HG03060 (cell line): ENCODE results near the gene FSTL3.
"Not testable (repeated sequence)": the region's sequence is repeated elsewhere in the genome, so short reads cannot be mapped to it uniquely, and the experiment has no call there.

Source experiments
- ATAC-seq: cut with Tn5 transposase; IDR thresholded peaks from one replicate; pipeline ENCODE4 v1.9.1; 2021; ENCODE audit warnings: low read depth, moderate number of reproducible peaks; ENCODE audit not compliant: unreplicated experiment

The FSTL3 gene

DNA sequence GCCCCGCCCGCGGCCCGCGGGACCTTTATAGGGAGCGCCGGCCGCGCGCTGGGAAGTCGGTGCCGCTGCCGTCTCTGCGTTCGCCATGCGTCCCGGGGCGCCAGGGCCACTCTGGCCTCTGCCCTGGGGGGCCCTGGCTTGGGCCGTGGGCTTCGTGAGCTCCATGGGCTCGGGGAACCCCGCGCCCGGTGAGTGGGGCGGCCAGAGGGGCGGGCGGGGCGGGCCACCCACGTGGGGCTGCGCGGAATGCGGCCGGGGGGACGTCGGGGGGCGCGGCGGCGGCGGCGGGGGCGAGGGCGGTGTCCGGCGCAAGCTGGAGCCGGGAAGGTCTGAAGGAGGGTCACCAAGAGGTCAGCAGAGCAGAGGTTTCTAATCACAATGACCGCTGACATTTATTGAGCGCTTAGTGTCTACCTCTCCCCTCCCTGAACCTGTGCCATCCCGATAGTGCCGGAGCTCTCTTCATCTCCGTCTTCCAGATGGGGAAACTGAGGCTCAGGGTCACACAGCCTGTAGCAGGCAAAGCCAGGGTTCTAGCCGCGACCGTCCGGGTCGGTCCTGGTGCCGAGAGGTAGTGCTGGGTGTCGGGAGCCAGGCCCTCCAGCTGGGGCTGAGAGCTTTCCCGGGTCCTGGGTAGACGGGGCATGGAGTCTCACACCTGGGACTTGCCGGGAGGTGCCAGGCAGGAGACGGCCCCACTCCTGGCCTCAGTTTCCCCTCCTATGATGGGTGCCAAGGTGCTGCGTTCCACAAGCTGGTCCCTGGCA lies at the start of gene FSTL3:
Gene FSTL3, plus strand, starts transcription at position 54 of the 767 bp plus-strand sequence. Its CDS starts 32 bp downstream, at position 86.
- ATAC-seq, result no peak

- not testable (repeated sequence) for ATAC-seq
Observed at GRCh38 chr19:626566-626965, 49.6 kb upstream of the FSTL3 start.

GRCh38 chr19:628168-628567 lies 48.0 kb upstream of the FSTL3 start:
- ATAC-seq, result no peak

DNA sequence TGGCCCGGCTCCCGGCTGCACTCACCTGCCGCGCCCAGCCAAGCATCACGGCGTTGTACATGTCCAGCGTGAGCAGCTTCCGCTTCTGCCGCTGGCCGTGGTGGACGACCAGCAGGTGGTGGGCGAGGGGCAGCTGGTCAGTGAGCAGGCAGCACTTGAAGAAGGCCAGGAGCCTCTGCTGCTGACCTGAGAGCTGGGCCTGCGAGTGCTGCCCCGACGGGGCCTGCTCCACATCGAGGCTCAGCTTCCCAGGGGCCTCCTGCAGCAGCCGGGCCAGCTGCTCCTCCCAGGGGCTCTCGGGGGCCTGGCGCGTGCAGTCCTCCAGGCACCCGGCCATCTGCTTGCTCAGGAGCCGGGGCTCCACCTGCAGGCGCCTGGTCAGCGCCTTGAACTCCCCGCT lies 46.7 kb upstream of the FSTL3 start:
- ATAC-seq, result not testable (repeated sequence)

GRCh38 chr19:629961-630714 lies 46.1 kb upstream of the FSTL3 start:
- ATAC-seq, result no peak

GRCh38 chr19:632579-633067 lies 43.6 kb upstream of the FSTL3 start:
- no peak for ATAC-seq

GRCh38 chr19:633068-633785 lies 43.0 kb upstream of the FSTL3 start, which contains the start of gene POLRMT:
Gene POLRMT, minus strand, starts transcription at chr19:633537. Its CDS starts 25 bp downstream, at chr19:633512.
- ATAC-seq, result peak; percentile 64

DNA sequence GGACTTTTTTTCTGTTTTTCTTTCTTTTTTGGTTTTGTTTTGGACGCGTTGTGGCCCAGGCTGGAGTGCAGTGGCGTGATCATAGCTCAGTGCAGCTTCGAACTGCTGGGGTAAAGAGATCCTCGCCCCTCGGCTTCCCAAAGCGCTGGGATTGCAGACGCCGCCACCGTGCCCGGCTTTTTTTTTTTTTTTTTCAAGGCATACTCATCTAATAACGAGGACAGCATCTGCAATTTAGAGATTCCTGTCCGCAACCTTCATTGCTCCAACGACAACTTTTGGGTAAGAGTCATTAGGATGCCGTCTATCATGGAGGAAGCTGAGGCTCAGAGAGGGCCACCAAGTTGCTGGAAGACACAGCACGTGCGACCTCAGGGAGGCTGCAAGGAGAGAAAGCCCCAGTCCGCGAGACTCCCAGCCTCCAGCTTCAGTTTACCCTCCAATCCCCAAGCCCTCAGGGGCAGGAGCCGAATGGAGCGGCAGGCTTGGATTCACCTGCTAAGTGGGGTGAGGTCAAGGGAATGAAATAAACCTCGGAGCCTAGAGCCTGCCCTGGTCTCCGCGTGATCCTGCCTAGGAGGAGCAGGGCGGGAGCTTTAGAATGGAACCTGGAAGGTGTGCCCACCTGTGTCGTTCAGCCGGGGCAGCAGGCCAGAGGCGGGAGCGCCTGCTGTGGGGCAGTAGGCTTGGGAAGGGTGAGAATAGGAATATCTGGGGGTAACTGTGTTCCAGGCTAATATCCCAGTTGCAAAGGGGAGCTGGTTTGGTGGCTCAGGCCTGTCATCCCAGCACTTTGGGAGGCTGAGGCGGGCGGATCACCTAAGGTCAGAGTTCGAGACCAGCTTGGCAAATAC lies 42.2 kb upstream of the FSTL3 start:
- no peak for ATAC-seq

- ATAC-seq, result no peak
Observed at GRCh38 chr19:634975-635652, 41.1 kb upstream of the FSTL3 start.

GRCh38 chr19:638906-639252 lies 37.3 kb upstream of the FSTL3 start:
- no peak for ATAC-seq

GRCh38 chr19:639253-640160 lies 36.7 kb upstream of the FSTL3 start, which contains the start of gene FGF22:
Gene FGF22, plus strand, starts transcription at chr19:639879. Its CDS starts 47 bp downstream, at chr19:639926.
- ATAC-seq, result no peak

- no peak for ATAC-seq
Observed at GRCh38 chr19:640161-640558, 36.0 kb upstream of the FSTL3 start.

DNA sequence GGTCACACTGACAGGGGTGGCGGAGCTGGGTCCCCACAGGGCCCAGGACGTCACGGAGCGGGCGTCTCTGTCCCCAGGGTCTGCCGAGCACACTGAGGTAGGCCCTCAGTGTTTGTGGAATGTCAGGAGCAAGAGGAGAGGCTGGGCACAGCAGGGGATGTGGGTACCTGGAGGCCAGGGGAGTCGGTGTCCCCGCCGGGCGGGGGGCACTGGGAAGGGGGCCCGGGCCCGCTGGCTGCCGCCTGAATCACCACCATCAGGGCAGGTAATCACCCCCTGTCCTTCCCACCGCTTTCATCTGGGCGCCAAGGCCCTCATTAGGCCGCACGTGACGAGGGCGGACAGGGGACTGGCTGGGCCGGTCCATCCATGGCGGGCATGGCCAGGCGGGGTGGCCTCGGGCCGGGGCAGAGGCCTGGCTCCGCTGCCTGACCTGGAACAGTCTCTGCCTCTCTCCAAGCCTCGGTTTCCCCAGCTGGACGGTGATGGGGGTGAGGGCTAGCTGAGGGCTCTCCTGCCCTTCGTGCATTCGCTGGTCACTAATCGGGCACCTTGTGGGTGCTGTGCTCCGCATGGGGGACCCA lies 35.5 kb upstream of the FSTL3 start:
- no peak for ATAC-seq

DNA sequence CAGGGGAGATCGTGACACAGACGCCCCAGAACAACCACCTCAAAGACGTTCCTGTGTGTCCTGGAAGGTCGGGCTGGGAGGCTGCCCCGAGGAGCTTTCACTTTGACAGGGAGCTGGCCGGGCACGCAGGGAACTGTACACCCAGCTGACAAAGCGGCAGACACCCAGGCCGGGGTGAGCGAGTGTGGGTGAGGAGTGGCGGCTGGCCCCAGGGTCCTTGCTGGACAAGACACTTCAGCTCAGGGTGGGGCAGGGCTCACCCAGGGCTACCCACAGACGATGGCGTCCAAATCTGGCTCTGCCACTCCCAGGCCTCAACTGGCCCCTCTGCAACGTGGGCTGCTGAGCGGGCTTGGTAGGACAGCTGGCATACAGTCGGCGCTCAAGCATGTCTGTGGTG lies 34.5 kb upstream of the FSTL3 start:
- no peak for ATAC-seq

DNA sequence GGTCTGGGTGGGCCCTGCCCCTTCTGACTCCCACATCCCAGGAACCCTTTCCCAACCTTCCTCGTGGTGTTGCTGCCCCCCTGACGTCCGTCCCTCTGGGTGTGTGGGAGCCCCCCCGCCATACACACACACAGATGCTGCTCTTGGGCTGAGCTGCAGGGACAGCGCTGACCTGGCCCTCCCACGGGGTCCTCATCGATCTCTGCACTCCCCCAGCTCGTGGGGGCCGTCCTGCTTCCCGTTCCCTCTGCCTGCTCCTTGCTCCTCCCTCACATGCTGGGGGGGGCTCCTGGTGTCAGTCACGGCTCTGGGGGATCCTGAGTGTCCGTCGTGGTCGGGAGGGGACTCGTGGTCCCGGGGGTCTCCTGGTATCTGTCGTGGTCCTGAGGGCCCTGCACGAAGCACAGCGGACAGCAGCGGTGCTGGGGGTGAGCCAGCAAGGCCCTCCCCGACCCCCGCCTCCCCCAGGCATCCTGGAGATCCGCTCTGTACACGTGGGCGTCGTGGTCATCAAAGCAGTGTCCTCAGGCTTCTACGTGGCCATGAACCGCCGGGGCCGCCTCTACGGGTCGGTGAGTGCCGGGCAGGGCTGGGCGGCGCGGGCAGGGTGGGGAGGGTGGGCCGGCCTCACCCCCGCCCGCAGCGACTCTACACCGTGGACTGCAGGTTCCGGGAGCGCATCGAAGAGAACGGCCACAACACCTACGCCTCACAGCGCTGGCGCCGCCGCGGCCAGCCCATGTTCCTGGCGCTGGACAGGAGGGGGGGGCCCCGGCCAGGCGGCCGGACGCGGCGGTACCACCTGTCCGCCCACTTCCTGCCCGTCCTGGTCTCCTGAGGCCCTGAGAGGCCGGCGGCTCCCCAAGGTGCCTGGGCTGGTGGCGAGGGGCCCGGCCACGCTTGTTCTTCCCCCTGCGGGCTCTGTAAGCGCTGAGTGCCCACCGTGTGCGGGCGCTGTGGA lies 33.1 kb upstream of the FSTL3 start:
- no peak for ATAC-seq

DNA sequence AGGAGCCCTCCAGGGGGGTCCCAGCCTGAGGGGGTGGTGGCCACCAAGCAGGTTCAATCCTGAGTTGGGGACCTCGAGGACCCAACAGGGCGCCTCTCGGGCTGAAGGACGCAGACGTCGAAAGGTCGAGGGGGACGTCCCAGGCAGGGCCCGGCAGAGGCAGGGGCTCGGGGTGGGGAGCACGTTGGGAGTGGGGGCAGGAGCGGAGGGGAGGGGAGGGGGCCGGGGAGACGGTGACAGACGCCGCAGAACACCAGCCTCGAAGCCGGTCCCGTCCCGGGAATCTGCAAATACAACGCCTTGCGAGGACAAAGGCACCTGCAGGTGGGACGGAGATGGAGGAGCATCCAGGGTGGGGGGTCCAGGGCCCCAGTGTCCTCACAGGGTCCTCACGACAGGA lies 32.5 kb upstream of the FSTL3 start:
- no peak for ATAC-seq

DNA sequence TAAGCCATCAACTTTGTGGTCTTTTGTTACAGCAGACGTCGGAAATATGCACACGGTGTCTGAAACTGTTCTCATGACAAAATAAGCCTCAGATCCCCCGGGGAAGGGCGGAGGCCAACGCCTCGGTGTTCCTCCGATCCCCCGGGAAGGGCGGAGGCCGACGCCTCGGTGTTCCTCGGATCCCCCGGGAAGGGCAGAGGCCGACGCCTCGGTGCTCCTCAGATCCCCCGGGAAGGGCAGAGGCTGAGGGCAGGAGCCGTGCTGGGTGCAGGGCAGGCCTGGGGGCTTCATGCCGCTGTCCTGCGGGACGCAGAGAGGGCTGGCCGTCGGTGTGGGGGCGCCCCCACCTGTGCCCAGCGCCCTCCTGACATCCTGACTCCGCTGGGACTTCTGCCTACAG lies 31.8 kb upstream of the FSTL3 start:
- no peak for ATAC-seq
